GM12878 (cell line): ENCODE data around the gene KAT14. TPM values are rescaled to one million over a fixed set of nuclear protein-coding genes. Genes with fewer than 3 reads are reported as not detected.

Source experiments
- ATAC-seq: fragments of 200-7000 bp; cut with Tn5 transposase; 3 replicates; pipeline ENCODE4 v1.9.1; 2020; ENCODE audit warnings: mild to moderate bottlenecking, moderate library complexity
- BruUV-seq: library from RNA; stranded (reverse); fragments of 400-500 nt; replicated peaks from 2 replicates; lab custom pipeline; 2021; lab: Mats Ljungman, UMichigan
- CTCF ChIA-PET: fragments of 300-600 bp; sonication (Branson Sonifier 250); formaldehyde crosslinking; extraction: SDS; loops from one replicate; lab custom pipeline; 2021; ENCODE audit warnings: inconsistent platforms; lab: Yijun Ruan, JAX
- POLR2A ChIA-PET: fragments of 350-600 bp; formaldehyde crosslinking; extraction: SDS; loops from one replicate; lab custom pipeline; 2021; ENCODE audit warnings: inconsistent platforms; lab: Charles Lee
- RAD21 ChIA-PET: fragments of 300-600 bp; sonication (Branson Sonifier 250); formaldehyde crosslinking; loops from one replicate; lab custom pipeline; 2023; ENCODE audit warnings: antibody characterized with exemption; ENCODE audit not compliant: unreplicated experiment; lab: Charles Lee
- SMC1A ChIA-PET: fragments of 300-600 bp; sonication (Branson Sonifier 250); formaldehyde crosslinking; loops from one replicate; lab custom pipeline; 2023; ENCODE audit not compliant: unreplicated experiment, uncharacterized antibody; lab: Charles Lee
- DNase-seq: peaks from one replicate; pipeline ENCODE4 v3.0.0-alpha.2; 2011; ENCODE audit warnings: low read depth, low spot score
- FAIRE-seq: peaks from 3 replicates; lab custom pipeline; 2011; peaks lifted over from hg19 to GRCh38; lab: Jason Lieb, UNC
- H2AFZ ChIP-seq: 2 replicates; pipeline ENCODE4 v1.6.0; 2011; ENCODE audit warnings: low read depth, low read length, control low read depth; ENCODE audit not compliant: control insufficient read depth
- H3K27ac ChIP-seq: 2 replicates; pipeline ENCODE4 v1.5.1; 2011; ENCODE audit warnings: control low read depth; ENCODE audit not compliant: control insufficient read depth, insufficient read depth
- H3K27me3 ChIP-seq, 2 experiments: replicated peaks in 1 of 2; 2 replicates each; pipeline versions ENCODE4 v1.6.0 to v1.6.1; 2011; ENCODE audit warnings: low read length in 1 of 2; ENCODE audit not compliant: control insufficient read depth in 2 of 2, insufficient read depth in 2 of 2
- H3K36me3 ChIP-seq, 2 experiments: 2 replicates each; pipeline ENCODE4 v1.5.1; 2011; ENCODE audit warnings: low read length in 1 of 2; ENCODE audit not compliant: control insufficient read depth in 2 of 2, insufficient read depth in 2 of 2
- H3K4me1 ChIP-seq: 2 replicates; pipeline ENCODE4 v1.6.1; 2011; ENCODE audit warnings: mild to moderate bottlenecking, low read length, moderate library complexity, mixed read lengths; ENCODE audit not compliant: control insufficient read depth, insufficient read depth
- H3K4me2 ChIP-seq: 2 replicates; pipeline ENCODE4 v1.6.0; 2011; ENCODE audit warnings: control low read depth; ENCODE audit not compliant: control insufficient read depth, insufficient read depth
- H3K4me3 ChIP-seq: fragments of 200-600 bp; sonication (generic); 2 replicates; pipeline ENCODE4 v1.5.1; 2016
- H3K79me2 ChIP-seq: 2 replicates; pipeline ENCODE4 v1.6.0; 2011; ENCODE audit warnings: low read length; ENCODE audit not compliant: control insufficient read depth, insufficient read depth
- H3K9ac ChIP-seq: 2 replicates; pipeline ENCODE4 v1.8.0; 2011; ENCODE audit warnings: low read length, control low read depth, mixed read lengths; ENCODE audit not compliant: control insufficient read depth, insufficient read depth
- H3K9me3 ChIP-seq: replicated peaks from 3 replicates; pipeline ENCODE4 v1.5.1; 2011; ENCODE audit warnings: mild to moderate bottlenecking, low read length; ENCODE audit not compliant: control insufficient read depth, insufficient read depth
- H4K20me1 ChIP-seq: 2 replicates; pipeline ENCODE4 v1.6.0; 2011; ENCODE audit not compliant: control insufficient read depth, insufficient read depth
- EP300 ChIP-seq, 2 experiments: fragments of 150-350 bp in 1 of 2; IDR thresholded peaks; 2 replicates each; pipeline ENCODE4 v1.6.1; 2011 to 2012; ENCODE audit warnings: low read depth in 2 of 2, low read length in 2 of 2, borderline replicate concordance in 1 of 2, improper control_type of control experiment in 1 of 2, inconsistent platforms in 1 of 2; ENCODE audit not compliant: control insufficient read depth in 1 of 2
- GATAD2B ChIP-seq: fragments of 450-650 bp; conservative IDR thresholded peaks from 2 replicates; pipeline ENCODE4 v1.6.1; 2017; ENCODE audit warnings: low read depth, mild to moderate bottlenecking, moderate library complexity
- TARDBP ChIP-seq: IDR thresholded peaks from 2 replicates; pipeline ENCODE4 v1.6.1; 2016; ENCODE audit warnings: borderline replicate concordance
- WGBS: methylation state at CpG from one replicate; pipeline ENCODE4 v1.1.6; 2016; ENCODE audit warnings: low lambda C conversion rate; ENCODE audit not compliant: insufficient replicate concordance, insufficient coverage; ENCODE audit errors: missing lambda C conversion rate; 5-methylcytosine and 5-hydroxymethylcytosine counted together
- in situ Hi-C: fragments of 300-500 bp; cut with MboI; formaldehyde crosslinking; loops from 9 replicates; pipeline ENCODE4 v1.14.3; 2018; ENCODE audit warnings: mixed read lengths
- intact Hi-C: fragments of 100-400 bp; cut with micrococcal nuclease; formaldehyde crosslinking; loops from one replicate; pipeline ENCODE4 v1.14.2; 2022; ENCODE audit not compliant: unreplicated experiment
- polyA plus RNA-seq, 11 experiments: library from polyadenylated mRNA; depleted of rRNA in 4 of 11; unstranded in 6 of 11; stranded (reverse) in 5 of 11; fragments of >200 nt; fragmentation: Nextera tagmentation in 4 of 11; fragmentation: Illumina TruSeq in 1 of 11; extraction: Ambion mirVana in 4 of 11; extraction: Trizol in 1 of 11; gene quantifications; 1 replicate in 1 of 11; 2 replicates in 10 of 11; pipeline versions ENCODE4 v1.2.1 to v1.2.3, GENCODE V29; 2011 to 2016; ENCODE audit warnings: inconsistent platforms in 2 of 11, missing spikeins in 2 of 11, low read depth in 1 of 11
- total RNA-seq, 4 experiments: library from RNA; depleted of rRNA in 3 of 4; stranded (reverse); fragments of >200 nt in 3 of 4; fragmentation: Illumina TruSeq in 1 of 4; extraction: Trizol in 1 of 4; gene quantifications; 2 replicates each; pipeline versions ENCODE4 v1.2.1 to v1.2.3, GENCODE V29; 2013 to 2021
- TF ChIP-seq, protein P1 (sequence below): fragments of 150-350 bp; IDR thresholded peaks from 2 replicates; pipeline ENCODE4 v1.6.1; 2016; ENCODE audit warnings: low read depth, low read length
- TF ChIP-seq, protein P2 (sequence below): fragments of 450-650 bp; formaldehyde crosslinking; IDR thresholded peaks from 2 replicates; pipeline ENCODE4 v1.4.0; 2020; ENCODE audit warnings: mild to moderate bottlenecking, moderate library complexity

Gene KAT14
- total and polyA plus RNA-seq, 10 of the 15 experiments (the other 5 are each of a cell fraction or from before 2014, with no cell fraction given): 4.0 to 19.9 (median 13.9) TPM

DNA sequence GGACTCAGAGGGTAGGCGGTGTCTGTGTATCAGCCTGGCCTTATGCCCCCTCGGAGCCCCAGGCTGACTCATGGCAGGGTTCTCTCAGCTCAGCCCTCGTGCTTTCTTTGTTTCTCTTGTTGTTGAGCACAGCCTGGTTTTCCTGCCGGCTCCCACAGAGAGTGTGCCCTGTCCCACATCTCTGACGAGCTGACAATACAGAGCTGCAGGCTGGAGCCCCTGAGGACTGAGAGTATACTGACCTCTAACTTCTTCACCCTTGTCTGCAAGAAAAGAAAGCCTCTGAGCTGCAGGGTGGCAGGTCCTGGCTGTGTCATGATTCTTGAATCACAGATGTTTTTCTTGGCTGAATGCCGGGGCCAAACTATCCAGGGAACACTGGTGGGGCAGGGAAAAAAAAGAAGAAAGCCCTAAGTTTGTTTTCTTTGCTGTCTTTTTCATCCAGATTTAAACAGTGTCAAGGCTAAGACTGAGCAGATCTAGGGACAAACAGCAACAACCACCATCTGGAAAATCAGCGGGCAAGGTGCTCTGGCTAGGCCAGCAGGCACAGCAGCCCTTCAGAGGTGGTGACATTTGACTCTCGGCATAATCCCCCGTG is 87.4 kb downstream of the KAT14 start:
- H3K9ac ChIP-seq: no peak overlapping the region
- no peaks in the 10 kb centered on the region for H3K4me1 ChIP-seq
- H4K20me1 ChIP-seq: no peaks in the 10 kb centered on the region
- ChIA-PET RAD21 (no interaction called here), CTCF (interaction anchor here (1.1 kb wide), 1 partner anchor 50 kb away, joined by 3 read pairs; no protein-coding TSS in a partner anchor), SMC1A (interaction anchor here (0.7 kb wide), 1 partner anchor 1251 kb away, joined by 3 read pairs; no protein-coding TSS in a partner anchor), POLR2A (no interaction called here)
- TF ChIP-seq, protein P1, sequence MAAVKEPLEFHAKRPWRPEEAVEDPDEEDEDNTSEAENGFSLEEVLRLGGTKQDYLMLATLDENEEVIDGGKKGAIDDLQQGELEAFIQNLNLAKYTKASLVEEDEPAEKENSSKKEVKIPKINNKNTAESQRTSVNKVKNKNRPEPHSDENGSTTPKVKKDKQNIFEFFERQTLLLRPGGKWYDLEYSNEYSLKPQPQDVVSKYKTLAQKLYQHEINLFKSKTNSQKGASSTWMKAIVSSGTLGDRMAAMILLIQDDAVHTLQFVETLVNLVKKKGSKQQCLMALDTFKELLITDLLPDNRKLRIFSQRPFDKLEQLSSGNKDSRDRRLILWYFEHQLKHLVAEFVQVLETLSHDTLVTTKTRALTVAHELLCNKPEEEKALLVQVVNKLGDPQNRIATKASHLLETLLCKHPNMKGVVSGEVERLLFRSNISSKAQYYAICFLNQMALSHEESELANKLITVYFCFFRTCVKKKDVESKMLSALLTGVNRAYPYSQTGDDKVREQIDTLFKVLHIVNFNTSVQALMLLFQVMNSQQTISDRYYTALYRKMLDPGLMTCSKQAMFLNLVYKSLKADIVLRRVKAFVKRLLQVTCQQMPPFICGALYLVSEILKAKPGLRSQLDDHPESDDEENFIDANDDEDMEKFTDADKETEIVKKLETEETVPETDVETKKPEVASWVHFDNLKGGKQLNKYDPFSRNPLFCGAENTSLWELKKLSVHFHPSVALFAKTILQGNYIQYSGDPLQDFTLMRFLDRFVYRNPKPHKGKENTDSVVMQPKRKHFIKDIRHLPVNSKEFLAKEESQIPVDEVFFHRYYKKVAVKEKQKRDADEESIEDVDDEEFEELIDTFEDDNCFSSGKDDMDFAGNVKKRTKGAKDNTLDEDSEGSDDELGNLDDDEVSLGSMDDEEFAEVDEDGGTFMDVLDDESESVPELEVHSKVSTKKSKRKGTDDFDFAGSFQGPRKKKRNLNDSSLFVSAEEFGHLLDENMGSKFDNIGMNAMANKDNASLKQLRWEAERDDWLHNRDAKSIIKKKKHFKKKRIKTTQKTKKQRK: no peak
- TF ChIP-seq TARDBP (no peak), GATAD2B (no peak), EP300 (IDR thresholded peaks at IDR 0.05; ENCODE audit: borderline replicate concordance in 1 of 2, control insufficient read depth in 1 of 2, low read depth in 2 of 2, low read length in 2 of 2) (no peak)
- TF ChIP-seq, protein P2, sequence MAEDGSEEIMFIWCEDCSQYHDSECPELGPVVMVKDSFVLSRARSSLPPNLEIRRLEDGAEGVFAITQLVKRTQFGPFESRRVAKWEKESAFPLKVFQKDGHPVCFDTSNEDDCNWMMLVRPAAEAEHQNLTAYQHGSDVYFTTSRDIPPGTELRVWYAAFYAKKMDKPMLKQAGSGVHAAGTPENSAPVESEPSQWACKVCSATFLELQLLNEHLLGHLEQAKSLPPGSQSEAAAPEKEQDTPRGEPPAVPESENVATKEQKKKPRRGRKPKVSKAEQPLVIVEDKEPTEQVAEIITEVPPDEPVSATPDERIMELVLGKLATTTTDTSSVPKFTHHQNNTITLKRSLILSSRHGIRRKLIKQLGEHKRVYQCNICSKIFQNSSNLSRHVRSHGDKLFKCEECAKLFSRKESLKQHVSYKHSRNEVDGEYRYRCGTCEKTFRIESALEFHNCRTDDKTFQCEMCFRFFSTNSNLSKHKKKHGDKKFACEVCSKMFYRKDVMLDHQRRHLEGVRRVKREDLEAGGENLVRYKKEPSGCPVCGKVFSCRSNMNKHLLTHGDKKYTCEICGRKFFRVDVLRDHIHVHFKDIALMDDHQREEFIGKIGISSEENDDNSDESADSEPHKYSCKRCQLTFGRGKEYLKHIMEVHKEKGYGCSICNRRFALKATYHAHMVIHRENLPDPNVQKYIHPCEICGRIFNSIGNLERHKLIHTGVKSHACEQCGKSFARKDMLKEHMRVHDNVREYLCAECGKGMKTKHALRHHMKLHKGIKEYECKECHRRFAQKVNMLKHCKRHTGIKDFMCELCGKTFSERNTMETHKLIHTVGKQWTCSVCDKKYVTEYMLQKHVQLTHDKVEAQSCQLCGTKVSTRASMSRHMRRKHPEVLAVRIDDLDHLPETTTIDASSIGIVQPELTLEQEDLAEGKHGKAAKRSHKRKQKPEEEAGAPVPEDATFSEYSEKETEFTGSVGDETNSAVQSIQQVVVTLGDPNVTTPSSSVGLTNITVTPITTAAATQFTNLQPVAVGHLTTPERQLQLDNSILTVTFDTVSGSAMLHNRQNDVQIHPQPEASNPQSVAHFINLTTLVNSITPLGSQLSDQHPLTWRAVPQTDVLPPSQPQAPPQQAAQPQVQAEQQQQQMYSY (CRISPR knock-in tag): no peak
- H3K4me3 ChIP-seq: no peak overlapping the region
- no peak for DNase-seq
- H3K36me3 ChIP-seq: no peaks in the 10 kb centered on the region
- H2AFZ ChIP-seq: no peak overlapping the region
- H3K27me3 ChIP-seq: no peaks in the 10 kb centered on the region; a peak in 1 of 4 replicates
- 34% methylated on average over 9 of the region's 9 CpGs for WGBS
- intact Hi-C loops: no loop called here
- BruUV-seq: no TSS peak
- no peak for ATAC-seq
- no peaks in the 10 kb centered on the region for H3K79me2 ChIP-seq
- no peak for FAIRE-seq
- in situ Hi-C loops: no loop called here
- H3K27ac ChIP-seq: no peak overlapping the region
- no peaks in the 10 kb centered on the region for H3K9me3 ChIP-seq
- H3K4me2 ChIP-seq: no peak overlapping the region
